ENCODE measurements around the gene BCAR1.

Gene BCAR1

GRCh38 chr16:75239542-75240122 lies 11.8 kb downstream of the BCAR1 start:
- DNase-seq (ENCODE audit: low read depth in 2 of 2): no peak

GRCh38 chr16:75238853-75239541 lies 12.4 kb downstream of the BCAR1 start:
- DNase-seq (ENCODE audit: low read depth in 2 of 2): no peak

GRCh38 chr16:75238132-75238852 lies 13.1 kb downstream of the BCAR1 start:
- peak; percentile 75 for DNase-seq (ENCODE audit: low read depth in 2 of 2)

GRCh38 chr16:75237398-75238131 lies 13.9 kb downstream of the BCAR1 start:
- no peak for DNase-seq (ENCODE audit: low read depth in 2 of 2)

- no peak for DNase-seq (ENCODE audit: low read depth in 2 of 2)
Observed at GRCh38 chr16:75236736-75237397, 14.6 kb downstream of the BCAR1 start.

- DNase-seq (ENCODE audit: low read depth in 2 of 2): no peak
Observed at GRCh38 chr16:75236232-75236631, 15.2 kb downstream of the BCAR1 start.

GRCh38 chr16:75235721-75236193 lies 15.7 kb downstream of the BCAR1 start:
- DNase-seq (ENCODE audit: low read depth in 2 of 2): no peak

GRCh38 chr16:75234856-75235696 lies 16.3 kb downstream of the BCAR1 start:
- no peak for DNase-seq (ENCODE audit: low read depth in 2 of 2)

GRCh38 chr16:75233611-75233938 lies 17.8 kb downstream of the BCAR1 start:
- DNase-seq (ENCODE audit: low read depth in 2 of 2): no peak

GRCh38 chr16:75231570-75231969 lies 19.9 kb downstream of the BCAR1 start:
- no peak for DNase-seq (ENCODE audit: low read depth in 2 of 2)

GRCh38 chr16:75230471-75231110 lies 20.8 kb downstream of the BCAR1 start:
- DNase-seq (ENCODE audit: low read depth in 2 of 2): no peak

- DNase-seq (ENCODE audit: low read depth in 2 of 2): no peak
Observed at GRCh38 chr16:75229172-75230031, 22.0 kb downstream of the BCAR1 start.

GRCh38 chr16:75228143-75228976 lies 23.1 kb downstream of the BCAR1 start:
- DNase-seq (ENCODE audit: low read depth in 2 of 2): no peak

GRCh38 chr16:75227361-75228142 lies 23.9 kb downstream of the BCAR1 start:
- no peak for DNase-seq (ENCODE audit: low read depth in 2 of 2)

- DNase-seq (ENCODE audit: low read depth in 2 of 2): no peak
Observed at GRCh38 chr16:75226550-75227360, 24.7 kb downstream of the BCAR1 start.

GRCh38 chr16:75225678-75226515 lies 25.5 kb downstream of the BCAR1 start:
- no peak for DNase-seq (ENCODE audit: low read depth in 2 of 2)

All from fibroblast of skin of left biceps (primary cell).